ENCODE results near the gene CRAMP1.

The CRAMP1 gene

GRCh38 chr16:1641261-1641660 is 29.1 kb downstream of the CRAMP1 start:
- no peak for TF ChIP-seq JUND (IDR thresholded peaks at IDR 0.05; ENCODE audit: low read depth)
- DNase-seq (ENCODE audit: low read depth in 1 of 2, low spot score in 1 of 2), result no peak
- in situ Hi-C loops (cut with HindIII; ENCODE audit: low pct_unique_long_range_greater_than_20kb, low sequenced_read_pairs), result no loop called here

GRCh38 chr16:1642148-1642547 is 30.0 kb downstream of the CRAMP1 start:
- in situ Hi-C loops (cut with HindIII; ENCODE audit: low pct_unique_long_range_greater_than_20kb, low sequenced_read_pairs), result no loop called here

GRCh38 chr16:1642753-1643152 is 30.6 kb downstream of the CRAMP1 start:
- no peak for TF ChIP-seq JUND (IDR thresholded peaks at IDR 0.05; ENCODE audit: low read depth)
- in situ Hi-C loops (cut with HindIII; ENCODE audit: low pct_unique_long_range_greater_than_20kb, low sequenced_read_pairs), result no loop called here
- DNase-seq (ENCODE audit: low read depth in 1 of 2, low spot score in 1 of 2), result no peak

More at GRCh38 chr16:1642148-1642547, 30.0 kb downstream of the CRAMP1 start:
- no peak for DNase-seq (ENCODE audit: low read depth in 1 of 2, low spot score in 1 of 2)
- TF ChIP-seq JUND (IDR thresholded peaks at IDR 0.05; ENCODE audit: low read depth), result no peak

GRCh38 chr16:1643521-1643920 is 31.4 kb downstream of the CRAMP1 start:
- DNase-seq (ENCODE audit: low read depth in 1 of 2, low spot score in 1 of 2), result no peak
- in situ Hi-C loops (cut with HindIII; ENCODE audit: low pct_unique_long_range_greater_than_20kb, low sequenced_read_pairs), result no loop called here
- no peak for TF ChIP-seq JUND (IDR thresholded peaks at IDR 0.05; ENCODE audit: low read depth)

GRCh38 chr16:1645914-1646525 is 33.9 kb downstream of the CRAMP1 start:
- in situ Hi-C loops (cut with HindIII; ENCODE audit: low pct_unique_long_range_greater_than_20kb, low sequenced_read_pairs), result no loop called here
- TF ChIP-seq JUND (IDR thresholded peaks at IDR 0.05; ENCODE audit: low read depth), result peak; percentile 82
- peak; percentile 91 to 97 for DNase-seq (ENCODE audit: low read depth in 1 of 2, low spot score in 1 of 2)

GRCh38 chr16:1647856-1648255 is 35.7 kb downstream of the CRAMP1 start:
- TF ChIP-seq JUND (IDR thresholded peaks at IDR 0.05; ENCODE audit: low read depth), result no peak
- DNase-seq (ENCODE audit: low read depth in 1 of 2, low spot score in 1 of 2), result no peak
- in situ Hi-C loops (cut with HindIII; ENCODE audit: low pct_unique_long_range_greater_than_20kb, low sequenced_read_pairs), result no loop called here

GRCh38 chr16:1650131-1650530 is 38.0 kb downstream of the CRAMP1 start:
- in situ Hi-C loops (cut with HindIII; ENCODE audit: low pct_unique_long_range_greater_than_20kb, low sequenced_read_pairs), result no loop called here
- TF ChIP-seq JUND (IDR thresholded peaks at IDR 0.05; ENCODE audit: low read depth), result no peak
- no peak for DNase-seq (ENCODE audit: low read depth in 1 of 2, low spot score in 1 of 2)

- no peak for TF ChIP-seq JUND (IDR thresholded peaks at IDR 0.05; ENCODE audit: low read depth)
- in situ Hi-C loops (cut with HindIII; ENCODE audit: low pct_unique_long_range_greater_than_20kb, low sequenced_read_pairs), result no loop called here
Observed at GRCh38 chr16:1651094-1651973, 39.2 kb downstream of the CRAMP1 start.

GRCh38 chr16:1651974-1652312 is 39.8 kb downstream of the CRAMP1 start:
- no peak for TF ChIP-seq JUND (IDR thresholded peaks at IDR 0.05; ENCODE audit: low read depth)
- in situ Hi-C loops (cut with HindIII; ENCODE audit: low pct_unique_long_range_greater_than_20kb, low sequenced_read_pairs), result no loop called here
- DNase-seq (ENCODE audit: low read depth in 1 of 2, low spot score in 1 of 2), result no peak

More at GRCh38 chr16:1651094-1651973, 39.2 kb downstream of the CRAMP1 start:
- peak in 1 of 2 experiments; percentile 29 for DNase-seq (ENCODE audit: low read depth in 1 of 2, low spot score in 1 of 2)

- no peak for TF ChIP-seq JUND (IDR thresholded peaks at IDR 0.05; ENCODE audit: low read depth)
- no peak for DNase-seq (ENCODE audit: low read depth in 1 of 2, low spot score in 1 of 2)
- in situ Hi-C loops (cut with HindIII; ENCODE audit: low pct_unique_long_range_greater_than_20kb, low sequenced_read_pairs), result no loop called here
Observed at GRCh38 chr16:1653023-1653422, 40.9 kb downstream of the CRAMP1 start.

GRCh38 chr16:1654505-1655268 is 42.5 kb downstream of the CRAMP1 start:
- TF ChIP-seq JUND (IDR thresholded peaks at IDR 0.05; ENCODE audit: low read depth), result no peak
- in situ Hi-C loops (cut with HindIII; ENCODE audit: low pct_unique_long_range_greater_than_20kb, low sequenced_read_pairs), result no loop called here
- no peak for DNase-seq (ENCODE audit: low read depth in 1 of 2, low spot score in 1 of 2)

GRCh38 chr16:1655269-1655807 is 43.2 kb downstream of the CRAMP1 start:
- in situ Hi-C loops (cut with HindIII; ENCODE audit: low pct_unique_long_range_greater_than_20kb, low sequenced_read_pairs), result no loop called here
- no peak for TF ChIP-seq JUND (IDR thresholded peaks at IDR 0.05; ENCODE audit: low read depth)
- DNase-seq (ENCODE audit: low read depth in 1 of 2, low spot score in 1 of 2), result no peak

Measured in T47D (cell line).